GM03348 (cell line): ENCODE data around the gene PRAME.

Source experiments
- DNase-seq: peaks from one replicate; pipeline ENCODE4 v3.0.0; 2012; ENCODE audit warnings: low spot score

The PRAME gene

DNA sequence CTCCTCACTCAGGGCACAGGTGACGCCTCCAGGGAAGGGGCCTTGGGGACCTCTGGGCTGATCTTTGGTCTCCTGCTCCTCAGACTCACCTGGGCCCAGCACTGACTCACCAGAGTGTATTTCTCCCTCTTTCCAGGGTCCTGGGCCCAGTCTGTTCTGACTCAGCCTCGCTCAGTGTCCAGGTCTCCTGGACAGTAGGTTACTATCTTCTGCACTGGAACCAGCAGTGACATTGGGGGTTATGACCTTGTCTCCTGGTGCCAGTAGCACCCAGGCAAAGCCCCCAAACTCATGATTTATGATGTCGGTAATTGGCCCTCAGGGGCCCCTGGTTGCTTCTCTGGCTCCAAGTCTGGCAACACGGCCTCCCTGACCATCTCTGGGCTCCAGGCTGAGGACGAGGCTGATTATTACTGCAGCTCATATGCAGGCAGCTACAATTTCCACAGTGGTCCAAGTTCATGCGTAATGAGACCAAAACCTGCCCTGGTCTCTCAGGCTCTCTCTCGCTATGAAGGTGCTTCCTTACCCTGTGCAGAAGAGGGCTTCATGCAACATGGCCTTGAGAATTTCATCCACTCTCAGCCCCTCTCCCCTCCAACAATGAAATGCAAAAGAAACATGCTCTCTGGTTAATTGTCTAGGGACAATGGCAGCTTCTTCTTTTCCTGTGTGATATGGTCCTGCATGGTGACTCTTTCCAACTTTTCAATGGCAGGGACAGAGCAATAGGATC, 21.0 kb upstream of the PRAME start:
- no peak for DNase-seq

DNA sequence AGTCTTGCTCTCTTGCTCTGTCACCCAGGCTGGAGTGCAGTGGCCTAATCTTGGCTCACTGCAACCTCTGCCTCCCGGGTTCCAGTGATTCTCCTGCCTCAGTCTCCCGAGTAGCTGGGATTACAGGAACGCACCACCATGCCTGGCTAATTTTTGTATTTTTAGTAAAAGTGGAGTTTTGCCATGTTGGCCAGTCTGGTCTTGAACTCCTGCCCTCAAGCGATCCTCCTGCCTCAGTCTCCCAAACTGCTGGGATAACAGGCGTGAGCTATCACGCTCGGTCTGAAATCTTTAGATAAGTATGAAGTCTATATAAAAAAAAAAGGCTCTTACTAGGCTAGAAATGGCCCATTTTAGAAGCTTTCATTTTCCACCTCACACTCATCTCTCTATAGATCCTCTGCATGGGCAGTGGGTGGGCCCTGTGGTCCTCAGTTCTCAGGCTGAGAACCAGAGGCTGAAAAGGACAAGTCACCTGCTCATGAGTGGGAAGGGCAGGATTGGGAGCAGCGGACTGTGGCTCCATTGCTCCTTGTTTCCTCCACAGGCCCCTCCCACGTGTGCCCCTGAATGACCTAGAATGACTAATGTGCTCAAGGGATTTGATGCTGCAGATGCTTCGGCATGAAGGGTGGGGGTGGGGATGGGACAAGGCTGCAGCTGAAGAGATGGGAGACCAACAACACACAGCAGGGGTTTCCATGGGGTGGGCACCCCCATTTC, 19.8 kb upstream of the PRAME start:
- DNase-seq: peak; percentile 52

DNA sequence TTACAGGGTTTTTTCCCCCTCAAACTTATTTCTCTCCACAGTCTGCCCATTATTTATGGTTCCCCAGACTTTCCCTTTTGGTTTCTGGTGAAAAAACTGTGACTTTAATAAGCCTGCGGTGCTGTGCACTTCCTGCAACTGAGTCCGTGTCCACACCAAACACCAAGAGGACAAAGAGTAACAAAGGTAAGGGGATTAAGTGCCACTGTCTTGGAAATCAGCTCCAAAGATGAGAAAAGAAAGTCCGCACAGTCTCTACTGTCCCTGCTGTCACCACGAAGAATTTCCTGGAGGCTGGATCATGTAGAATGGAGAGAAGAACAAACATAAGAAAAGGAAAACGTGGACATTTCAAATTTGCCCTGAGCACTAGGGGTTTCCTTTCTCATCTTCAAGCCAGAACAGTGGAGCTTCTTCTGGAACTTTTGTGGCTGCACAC, 17.9 kb upstream of the PRAME start:
- DNase-seq: no peak

DNA sequence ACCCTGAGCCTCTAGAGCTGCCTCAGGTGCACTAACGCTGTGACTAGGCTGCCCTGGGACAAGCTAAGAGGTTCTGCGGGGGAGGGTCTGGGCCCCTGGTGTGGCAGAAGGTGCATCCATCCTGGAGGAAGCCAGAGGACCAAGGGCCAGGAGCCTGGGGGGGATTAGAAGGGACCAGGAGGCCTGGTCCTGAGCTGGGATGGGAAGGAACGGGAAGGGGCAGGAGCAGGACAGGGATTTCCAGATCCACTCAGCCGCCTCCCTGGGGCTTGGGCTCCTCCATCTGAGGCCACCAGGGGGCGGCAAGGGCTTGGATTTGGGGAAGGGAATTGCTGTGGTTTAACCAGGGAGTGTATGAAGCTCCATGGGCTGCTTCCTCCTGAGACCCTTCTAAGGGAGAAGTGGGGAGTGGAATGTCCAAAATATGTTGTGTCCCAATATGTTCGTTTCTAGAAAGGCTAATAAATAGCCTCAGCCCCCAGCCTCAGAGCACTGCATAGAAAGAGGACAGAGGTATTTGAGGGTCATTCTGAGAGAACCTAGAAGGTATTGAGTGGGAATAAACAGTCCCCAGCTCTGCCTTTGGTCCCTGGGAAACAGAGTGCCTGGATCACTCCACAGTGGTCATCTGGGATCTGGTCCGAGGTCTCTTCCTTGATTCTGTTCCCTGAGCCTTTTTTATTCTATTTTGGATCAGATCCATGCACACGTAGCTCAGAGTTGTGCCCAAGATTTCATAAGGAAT, 17.4 kb upstream of the PRAME start:
- DNase-seq: peak; percentile 83

DNA sequence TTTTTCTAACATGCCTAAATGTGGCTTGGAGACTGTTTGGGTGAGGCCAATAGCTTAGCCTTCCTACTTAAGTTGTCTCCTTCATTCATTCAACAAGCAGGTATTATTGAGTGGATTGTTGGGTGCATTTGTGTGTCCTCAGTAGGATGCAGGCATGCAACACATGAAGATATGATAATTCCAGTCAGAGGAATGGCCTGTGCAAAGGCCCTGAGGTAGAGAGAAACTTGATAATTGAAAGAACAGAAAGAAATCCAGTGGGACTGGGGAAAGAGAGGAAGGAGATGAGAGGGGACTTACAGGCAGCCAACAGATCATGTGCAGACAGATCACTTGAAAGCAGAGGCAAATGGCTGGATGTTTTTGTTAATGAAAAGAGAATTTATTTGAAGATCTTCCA, 15.3 kb upstream of the PRAME start:
- DNase-seq: no peak

DNA sequence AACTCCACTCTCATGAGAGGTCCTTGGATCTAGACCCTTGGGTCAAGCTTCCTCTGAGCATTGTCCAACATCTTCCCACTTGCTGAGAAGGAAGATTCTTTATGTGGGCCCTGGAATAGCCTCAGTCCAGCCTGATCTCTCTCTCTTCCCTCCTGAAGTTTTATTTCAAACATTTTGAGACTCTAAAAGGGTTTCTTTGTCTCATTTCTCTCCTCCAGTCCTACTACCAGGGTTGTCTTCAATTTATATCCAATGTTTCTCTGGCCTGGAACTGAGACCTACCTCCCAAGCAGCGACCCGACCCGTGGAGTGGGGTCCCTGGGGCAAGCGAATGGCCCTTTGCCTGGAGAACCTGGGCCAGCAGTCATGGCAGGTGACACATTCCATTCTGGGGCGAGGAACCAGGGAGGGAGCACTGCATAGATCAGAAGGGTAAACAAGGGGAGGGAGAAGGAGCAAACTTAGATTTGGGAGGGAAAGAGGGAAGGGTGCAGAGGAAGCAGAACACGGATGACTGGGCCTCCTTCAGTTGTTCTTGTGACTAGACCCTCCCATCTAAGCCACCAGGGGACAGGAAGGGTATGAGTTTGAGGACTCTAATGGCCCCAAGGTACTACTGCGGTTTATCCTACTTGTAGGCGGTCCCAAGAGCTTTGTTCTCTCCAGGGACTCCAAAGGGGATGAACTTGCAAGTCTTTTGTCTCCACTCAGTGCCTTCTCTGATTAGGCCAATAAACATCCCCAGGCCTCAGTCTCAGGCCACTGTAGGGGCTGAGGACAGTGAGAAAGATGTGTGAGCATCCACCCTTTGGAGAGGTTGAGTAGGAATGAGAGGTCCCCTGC, 14.2 kb upstream of the PRAME start:
- no peak for DNase-seq

DNA sequence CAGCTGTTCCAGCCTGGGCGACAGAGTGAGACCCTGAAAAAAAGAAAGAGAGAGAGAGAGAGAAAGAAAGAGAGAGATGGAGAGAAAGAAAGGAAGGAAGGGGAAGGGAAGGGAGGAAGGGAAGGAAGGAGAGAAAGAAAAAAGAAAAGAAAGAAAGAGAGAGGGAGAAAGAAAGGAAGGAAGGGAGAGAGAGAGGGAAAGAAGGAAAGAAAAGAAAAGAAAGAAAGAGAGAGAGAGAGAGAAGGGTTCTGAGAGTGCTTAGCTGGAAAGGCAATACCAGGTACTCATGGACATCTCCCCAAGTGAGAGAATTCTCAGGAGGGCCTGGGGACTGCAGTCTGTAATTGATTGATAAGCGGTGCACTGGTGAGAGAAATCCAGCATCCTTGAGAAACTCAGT, 12.8 kb upstream of the PRAME start:
- DNase-seq: no peak

DNA sequence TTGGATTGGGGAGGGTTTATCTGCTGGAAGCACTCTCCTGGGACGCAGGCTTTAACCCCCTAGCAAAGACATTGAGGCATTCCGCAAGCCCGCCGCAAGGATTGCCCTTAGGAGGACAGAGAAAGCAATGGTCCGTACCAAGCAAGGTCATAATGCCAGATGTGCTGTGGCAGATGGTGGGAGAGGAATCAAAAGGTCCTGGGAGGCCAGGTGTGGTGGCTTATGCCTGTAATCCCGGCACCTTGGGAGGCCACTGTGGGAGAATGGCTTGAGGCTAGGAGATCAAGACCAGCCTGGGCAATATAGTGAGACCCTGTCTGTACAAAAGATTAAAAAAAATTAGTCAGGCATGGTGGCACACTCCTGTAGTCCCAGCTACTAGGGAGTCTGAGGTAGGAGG, 12.4 kb upstream of the PRAME start:
- no peak for DNase-seq

DNA sequence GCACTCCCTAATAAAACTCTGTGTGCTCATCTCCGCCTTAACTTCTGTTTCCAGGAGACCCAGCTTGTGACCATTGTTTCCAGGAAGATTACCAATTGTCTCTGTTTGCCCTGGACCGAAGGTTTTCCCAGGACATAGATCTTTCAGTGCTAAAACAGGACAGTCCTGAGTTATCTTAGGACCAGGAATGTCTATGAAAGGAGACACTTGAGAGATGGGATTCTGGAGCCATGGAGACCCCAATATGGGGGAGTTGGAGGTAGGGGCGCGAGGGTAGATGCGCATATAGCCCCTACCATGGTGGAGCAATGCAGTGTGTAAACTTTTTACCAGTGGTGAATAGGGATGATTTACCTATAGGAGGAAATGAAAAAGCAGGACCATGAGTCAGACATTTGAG, 10.2 kb upstream of the PRAME start:
- no peak for DNase-seq

DNA sequence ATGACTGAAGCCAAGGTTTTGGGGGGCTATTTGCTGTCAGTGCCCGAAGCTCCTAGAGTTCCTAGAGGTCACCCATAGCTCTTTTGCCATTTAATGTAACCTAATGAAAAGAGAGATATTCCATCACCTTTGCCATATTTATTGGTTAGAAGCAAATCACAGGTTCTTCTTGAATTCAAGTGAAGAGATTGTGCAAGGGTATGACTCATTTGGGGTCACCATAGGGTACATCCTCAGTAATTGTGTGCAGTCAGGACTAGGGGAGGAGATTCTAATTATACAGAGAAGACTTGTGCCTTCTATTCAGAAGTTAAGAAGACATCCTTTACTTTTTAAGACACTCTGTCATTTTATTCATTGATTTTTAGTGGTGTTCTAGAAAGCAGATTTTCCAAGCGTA, 6.9 kb upstream of the PRAME start:
- DNase-seq: no peak

DNA sequence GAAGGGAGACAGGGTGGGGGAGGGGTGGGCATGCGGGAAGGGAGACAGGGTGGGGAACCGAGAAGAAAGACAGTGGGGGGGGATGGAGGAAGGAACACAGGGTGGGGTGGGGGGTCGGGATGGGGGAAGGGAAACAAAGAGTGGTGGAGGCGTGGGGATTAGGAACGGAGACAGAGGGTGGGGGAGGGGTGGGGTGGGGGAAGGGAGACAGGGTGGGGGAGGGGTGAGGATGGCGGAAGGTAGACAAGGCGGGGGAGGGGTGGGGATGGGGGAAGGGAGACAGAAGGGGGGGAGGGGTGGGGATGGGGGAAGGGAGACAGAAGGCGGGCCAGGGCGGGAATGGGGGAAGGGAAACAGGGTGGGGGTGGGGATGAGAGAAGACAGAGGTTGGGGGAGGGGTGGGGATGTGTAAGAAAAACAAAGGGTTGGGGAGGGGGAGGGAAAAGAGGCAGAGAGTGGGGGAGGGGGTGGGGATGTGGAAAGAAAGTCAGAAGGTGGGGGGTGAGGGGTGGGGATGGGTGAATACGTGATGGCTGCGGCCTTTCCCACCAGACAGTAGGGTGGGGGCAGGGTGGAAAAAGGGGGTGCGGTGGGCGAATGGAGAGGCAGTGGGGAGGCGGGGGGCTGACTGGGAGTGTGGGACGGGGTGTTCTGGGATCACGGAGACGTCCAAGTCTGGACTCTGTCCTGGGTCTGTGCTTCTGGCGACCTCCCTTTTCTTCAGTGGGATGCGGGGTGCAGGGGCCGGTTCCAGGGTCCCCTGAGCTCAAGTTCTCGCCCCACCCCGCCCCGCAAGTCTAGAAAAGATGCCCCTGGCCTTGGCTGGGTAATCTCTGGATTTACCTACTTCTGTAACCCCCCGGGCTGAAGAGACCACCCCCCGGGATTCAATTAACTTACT, 744 bp downstream of the PRAME start:
- no peak for DNase-seq

DNA sequence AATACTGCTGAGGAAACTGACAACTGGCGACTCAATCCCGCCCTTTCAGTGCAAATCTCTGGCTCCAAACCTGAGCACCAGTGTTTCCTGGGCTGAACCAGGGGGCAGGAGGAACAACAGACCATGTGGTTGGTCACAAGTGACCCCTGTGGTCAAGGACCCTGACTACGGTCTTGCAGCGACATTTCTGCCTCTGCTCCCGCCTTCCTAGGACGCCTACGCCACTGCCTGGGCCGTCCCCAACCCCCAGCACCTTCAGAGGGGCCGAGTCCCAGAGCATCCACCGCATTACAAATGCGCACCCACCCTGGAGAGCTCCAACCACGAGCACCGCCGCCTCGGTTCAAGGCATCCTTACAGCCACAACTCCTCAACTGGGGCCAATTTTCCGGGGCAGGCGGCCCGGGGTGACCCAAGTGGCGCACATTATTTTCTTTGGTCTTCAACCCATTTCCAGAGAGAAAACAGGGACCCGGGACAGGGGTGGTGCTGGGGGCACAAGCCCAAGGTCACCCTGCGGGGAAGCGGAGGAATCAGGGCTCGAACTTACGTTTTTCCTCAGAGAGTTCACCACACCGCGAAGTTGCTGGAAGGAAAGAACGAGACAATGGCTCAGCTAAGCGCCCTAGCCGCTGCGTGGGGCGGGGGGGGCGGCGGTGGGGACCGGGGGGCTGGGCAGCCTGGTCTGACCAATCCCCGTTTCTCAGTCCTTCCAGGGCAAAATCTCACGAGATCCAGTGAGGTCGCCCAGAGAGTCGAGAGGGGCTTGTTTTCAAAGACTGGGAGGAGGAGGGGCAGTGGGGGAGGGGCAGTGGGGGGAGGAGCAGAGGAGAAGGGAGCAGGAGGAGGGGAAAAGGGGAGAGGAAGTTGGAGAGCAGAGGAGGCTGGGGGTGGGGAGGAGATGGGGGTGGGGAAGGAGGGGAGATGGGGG, 1.8 kb downstream of the PRAME start:
- no peak for DNase-seq

DNA sequence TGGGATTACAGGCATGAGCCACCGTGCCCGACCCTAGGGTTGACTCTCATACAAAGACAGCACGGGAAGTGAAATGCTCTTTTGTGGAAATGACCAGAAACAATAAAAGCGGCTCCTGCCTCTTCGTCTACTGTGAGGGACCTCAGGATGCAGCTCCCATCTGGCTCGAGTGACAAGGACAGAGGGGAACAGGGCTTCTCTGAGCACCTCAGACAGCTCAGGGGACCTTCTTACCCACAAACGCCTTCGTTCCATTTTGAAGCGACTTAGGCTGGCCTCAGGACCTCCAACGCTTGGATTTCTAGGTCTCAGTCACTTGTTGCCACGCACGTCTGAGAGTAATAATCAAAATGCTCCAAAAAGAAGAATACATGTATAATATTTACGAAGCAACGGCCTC, 2.5 kb downstream of the PRAME start:
- no peak for DNase-seq

DNA sequence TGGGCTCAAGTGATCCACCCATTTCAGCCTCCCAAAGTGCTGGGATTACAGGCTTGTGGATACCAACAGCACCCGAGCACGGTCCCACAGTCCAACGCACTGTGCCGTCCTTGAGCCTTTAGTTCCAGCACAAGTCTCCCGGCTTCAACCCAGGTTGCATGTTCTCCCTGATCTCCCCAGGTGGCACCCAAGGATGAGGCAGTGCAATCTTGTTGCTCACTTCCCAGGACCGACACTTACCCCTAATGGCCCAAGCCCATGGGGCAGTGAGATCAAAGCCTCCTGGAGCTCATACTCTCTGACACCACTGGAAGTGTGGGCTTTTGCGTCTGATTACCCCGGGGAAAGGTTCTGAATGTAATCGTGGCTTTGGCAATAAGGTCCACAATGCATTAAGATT, 3.5 kb downstream of the PRAME start:
- DNase-seq: no peak

DNA sequence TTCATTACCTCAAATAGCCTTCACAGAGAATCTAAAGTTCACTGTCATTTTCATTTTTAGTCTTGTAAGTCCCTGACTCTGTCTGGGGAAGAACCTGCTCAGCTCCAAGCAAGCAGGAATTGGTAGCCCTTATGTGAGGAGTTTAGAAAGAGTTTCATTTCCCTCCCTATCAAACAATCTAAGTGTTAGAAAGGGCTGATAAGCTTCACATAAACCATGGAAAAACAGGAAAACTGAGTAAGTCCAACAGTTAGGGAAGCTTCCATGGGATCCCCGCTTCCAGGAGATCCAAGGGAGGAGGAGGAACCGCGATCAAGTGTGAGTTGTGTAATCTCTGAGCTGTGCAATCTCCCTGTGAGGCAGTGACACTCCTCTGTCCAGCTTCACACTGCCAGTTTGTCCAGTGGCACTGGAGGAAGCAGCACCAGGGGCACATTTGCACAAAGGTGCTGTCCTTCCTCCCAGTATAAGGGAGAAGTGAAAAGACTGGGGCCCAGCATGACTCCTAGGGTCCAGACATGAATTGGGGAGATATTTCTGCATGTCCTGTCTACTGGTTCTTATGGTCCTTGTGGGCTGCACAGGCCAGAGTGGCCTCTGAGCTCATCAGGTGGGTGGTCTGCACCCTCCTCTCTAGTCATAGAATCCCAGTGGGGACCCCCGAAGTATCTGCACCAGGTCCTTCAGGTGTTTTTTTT, 4.3 kb downstream of the PRAME start:
- no peak for DNase-seq

DNA sequence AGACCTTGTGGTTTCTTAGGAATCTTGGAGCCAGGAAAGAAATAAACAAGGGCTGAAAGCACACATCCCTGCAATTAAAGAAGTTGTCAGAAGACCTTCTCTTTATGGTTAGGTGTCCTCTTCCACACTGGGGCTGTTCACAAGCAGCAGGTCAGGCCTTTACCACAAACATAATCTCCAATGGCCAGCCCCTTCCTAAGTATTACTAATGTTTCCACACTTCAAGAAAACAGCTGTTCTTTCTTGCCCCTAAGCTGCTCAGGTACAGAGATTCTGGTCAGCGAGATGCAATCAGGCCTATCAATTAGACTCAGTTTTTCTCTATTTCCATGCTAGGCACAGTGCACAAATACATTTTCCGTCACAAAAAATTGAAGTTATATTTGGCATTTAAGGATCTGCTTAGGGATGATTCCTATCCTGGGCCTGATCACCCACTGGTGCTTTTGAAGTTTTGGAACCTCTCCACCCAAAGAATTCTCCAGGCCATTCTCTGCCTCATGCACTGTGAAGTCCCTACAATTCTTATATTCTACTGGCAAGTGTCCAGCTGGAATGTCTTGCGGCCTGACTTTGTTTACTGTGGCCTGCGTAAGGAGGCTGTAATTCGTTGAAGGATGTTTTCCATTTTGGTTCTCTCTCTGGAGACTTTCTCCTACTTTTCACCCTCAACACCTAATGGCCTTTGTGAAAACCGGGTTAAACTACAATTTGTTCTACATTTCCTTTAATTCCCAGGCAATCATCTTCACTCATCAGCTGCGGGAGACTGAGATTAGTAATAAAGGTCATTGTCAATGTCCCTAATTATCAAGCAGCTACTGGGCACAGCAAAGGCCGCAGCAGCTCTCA, 5.1 kb downstream of the PRAME start:
- DNase-seq: no peak

DNA sequence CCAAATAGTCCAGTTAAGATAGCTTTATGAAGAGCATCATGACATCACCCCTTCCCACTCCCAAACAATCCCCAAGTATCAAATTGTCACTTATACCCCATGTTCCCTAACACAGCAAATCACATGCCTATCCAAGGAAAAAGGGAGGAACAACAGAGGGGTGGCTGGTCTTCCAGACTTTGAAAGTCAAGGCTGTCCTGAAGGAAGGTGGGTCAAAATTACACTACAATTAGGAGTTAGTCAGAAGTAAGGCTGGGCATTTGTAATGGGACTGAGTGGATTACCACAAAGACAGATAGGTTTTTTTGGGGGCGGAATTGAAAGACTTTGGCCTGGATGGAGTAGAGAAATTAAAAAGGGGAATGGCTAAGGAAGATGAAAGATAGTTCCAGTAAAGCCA, 5.9 kb downstream of the PRAME start:
- DNase-seq: no peak

DNA sequence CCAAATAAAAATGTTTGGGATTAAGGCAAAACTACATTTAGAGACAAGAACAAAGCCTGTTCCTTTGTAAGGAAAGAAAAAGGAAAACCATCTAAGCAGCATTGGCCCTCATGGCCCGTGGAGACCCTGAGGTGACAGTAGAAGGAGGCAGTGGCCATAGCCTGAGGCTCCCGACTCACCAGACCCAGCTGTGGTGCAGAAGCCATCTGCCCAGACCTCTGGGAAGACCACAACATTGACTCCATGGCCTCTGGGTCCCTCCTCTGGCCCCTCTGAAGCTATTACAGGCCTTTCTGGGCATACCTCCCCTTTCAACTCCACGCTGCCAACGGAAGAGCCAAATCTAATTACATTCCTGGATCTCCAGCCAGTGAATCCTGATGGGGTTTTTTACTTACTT, 6.4 kb downstream of the PRAME start:
- no peak for DNase-seq
